Mesenchymal stem cell (in vitro differentiated cells and primary cell): Measurements from ENCODE around the gene LIPF.

Experiments
- DNase-seq: peaks from one replicate; pipeline ENCODE4 v3.0.0-alpha.2; 2013
- H2AFZ ChIP-seq: one replicate; pipeline ENCODE4 v1.6.1; 2013; ENCODE audit warnings: low read depth, mild to moderate bottlenecking, control low read depth, inconsistent platforms, low read length, moderate library complexity
- H2AK5ac ChIP-seq: 2 replicates; pipeline ENCODE4 v1.6.1; 2013; ENCODE audit warnings: low read length, moderate library complexity, mild to moderate bottlenecking, inconsistent platforms; ENCODE audit not compliant: severe bottlenecking
- H2BK120ac ChIP-seq: one replicate; pipeline ENCODE4 v1.6.1; 2013; ENCODE audit warnings: low read depth, mild to moderate bottlenecking, inconsistent platforms, low read length, moderate library complexity
- H2BK12ac ChIP-seq, 2 experiments: one replicate each; pipeline ENCODE4 v1.6.1; 2013; ENCODE audit warnings: inconsistent platforms in 2 of 2, low read length in 2 of 2, mild to moderate bottlenecking in 2 of 2, moderate library complexity in 2 of 2, control low read depth in 1 of 2
- H2BK15ac ChIP-seq: one replicate; pipeline ENCODE4 v1.6.1; 2013; ENCODE audit warnings: mild to moderate bottlenecking, low read depth, inconsistent platforms; ENCODE audit not compliant: poor library complexity, severe bottlenecking
- H2BK5ac ChIP-seq: 2 replicates; pipeline ENCODE4 v1.6.1; 2013; ENCODE audit warnings: low read depth, mild to moderate bottlenecking, low read length, control low read depth, inconsistent platforms; ENCODE audit not compliant: poor library complexity, severe bottlenecking
- H3K14ac ChIP-seq, 2 experiments: one replicate each; pipeline ENCODE4 v1.6.1; 2013; ENCODE audit warnings: inconsistent platforms in 2 of 2, low read length in 2 of 2, control low read depth in 1 of 2, mild to moderate bottlenecking in 1 of 2, moderate library complexity in 1 of 2
- H3K18ac ChIP-seq, 2 experiments: one replicate each; pipeline ENCODE4 v1.6.1; 2013; ENCODE audit warnings: inconsistent platforms in 2 of 2, low read length in 2 of 2, control low read depth in 1 of 2, low read depth in 1 of 2, mild to moderate bottlenecking in 1 of 2
- H3K23ac ChIP-seq, 2 experiments: one replicate each; pipeline ENCODE4 v1.6.1; 2013; ENCODE audit warnings: inconsistent platforms in 2 of 2, low read length in 2 of 2, mild to moderate bottlenecking in 2 of 2, moderate library complexity in 2 of 2, control low read depth in 1 of 2
- H3K27ac ChIP-seq: 2 replicates; pipeline ENCODE4 v1.5.1; 2013; ENCODE audit warnings: mild to moderate bottlenecking, moderate library complexity, low read length, control low read depth, inconsistent platforms; ENCODE audit not compliant: poor library complexity, severe bottlenecking
- H3K27me3 ChIP-seq, 2 experiments: 2 replicates each; pipeline versions ENCODE4 v1.6.1 to v1.7.0; 2013; ENCODE audit warnings: low read length in 2 of 2, mild to moderate bottlenecking in 2 of 2, moderate library complexity in 2 of 2, control low read depth in 1 of 2, inconsistent platforms in 1 of 2; ENCODE audit not compliant: control insufficient read depth in 1 of 2, insufficient read depth in 1 of 2
- H3K36me3 ChIP-seq, 2 experiments: 2 replicates each; pipeline versions ENCODE4 v1.6.1 to v1.7.0; 2013; ENCODE audit warnings: low read length in 2 of 2, control low read depth in 1 of 2, inconsistent platforms in 1 of 2, low read depth in 1 of 2, mild to moderate bottlenecking in 1 of 2; ENCODE audit not compliant: insufficient read depth in 2 of 2, control insufficient read depth in 1 of 2
- H3K4ac ChIP-seq, 2 experiments: one replicate each; pipeline ENCODE4 v1.6.1; 2013; ENCODE audit warnings: inconsistent platforms in 2 of 2, low read length in 2 of 2, mild to moderate bottlenecking in 2 of 2, moderate library complexity in 2 of 2, control low read depth in 1 of 2, low read depth in 1 of 2
- H3K4me1 ChIP-seq: 2 replicates; pipeline ENCODE4 v1.6.1; 2013; ENCODE audit warnings: low read depth, low read length, control low read depth; ENCODE audit not compliant: control insufficient read depth, insufficient read depth
- H3K4me2 ChIP-seq: 2 replicates; pipeline ENCODE4 v1.6.1; 2013; ENCODE audit warnings: low read length, mild to moderate bottlenecking, inconsistent platforms; ENCODE audit not compliant: poor library complexity, severe bottlenecking
- H3K4me3 ChIP-seq, 2 experiments: 2 replicates each; pipeline versions ENCODE4 v1.5.1 to v1.7.0; 2013; ENCODE audit warnings: low read length in 2 of 2, mild to moderate bottlenecking in 2 of 2, control low read depth in 1 of 2, low read depth in 1 of 2; ENCODE audit not compliant: insufficient read depth in 1 of 2
- H3K79me1 ChIP-seq: replicated peaks from 2 replicates; pipeline ENCODE4 v1.6.1; 2013; ENCODE audit warnings: mild to moderate bottlenecking, control low read depth, low read length, inconsistent platforms; ENCODE audit not compliant: poor library complexity, severe bottlenecking
- H3K9ac ChIP-seq: 2 replicates; pipeline ENCODE4 v1.7.0; 2013; ENCODE audit warnings: mild to moderate bottlenecking, low read length, moderate library complexity
- H3K9me3 ChIP-seq: 2 replicates; pipeline ENCODE4 v1.7.0; 2013; ENCODE audit warnings: mild to moderate bottlenecking, low read length; ENCODE audit not compliant: control insufficient read depth
- H4K8ac ChIP-seq: one replicate; pipeline ENCODE4 v1.6.1; 2013; ENCODE audit warnings: inconsistent platforms, mild to moderate bottlenecking, low read length, moderate library complexity
- H4K91ac ChIP-seq: one replicate; pipeline ENCODE4 v1.6.1; 2013; ENCODE audit warnings: mild to moderate bottlenecking, low read length, inconsistent platforms
- WGBS: methylation state at CpG from one replicate; pipeline ENCODE4 v1.1.7; 2013; ENCODE audit warnings: mixed read lengths; 5-methylcytosine and 5-hydroxymethylcytosine counted together

LIPF gene

DNA sequence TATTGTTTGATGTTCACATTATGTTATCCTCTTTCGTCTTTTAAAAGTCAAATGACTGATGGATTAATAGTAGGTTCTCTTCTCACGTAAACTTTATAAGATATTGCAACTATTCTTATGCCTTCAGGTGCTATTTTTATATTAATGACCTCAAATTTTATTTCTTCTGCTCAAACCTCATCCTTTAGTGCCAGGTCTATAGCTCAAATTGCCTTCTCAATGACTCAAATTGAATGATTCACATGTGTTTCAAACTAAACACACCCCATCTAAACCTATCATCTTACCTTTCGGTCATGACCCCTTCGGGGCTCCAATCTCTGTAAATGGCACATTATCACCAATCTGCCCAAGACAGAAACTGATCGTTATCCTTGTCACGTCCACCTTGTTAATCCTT, 22.0 kb upstream of the LIPF start:
- Histone ChIP-seq H2BK120ac (no peak overlapping the region), H3K23ac (no peak overlapping the region), H2AFZ (no peak overlapping the region), H3K18ac (no peak overlapping the region), H3K4me1 (no peaks in the 10 kb centered on the region), H2BK5ac (no peak overlapping the region), H3K4ac (no peak overlapping the region), H3K4me3 (no peak overlapping the region), H3K27ac (no peak overlapping the region), H3K9ac (no peak overlapping the region), H3K36me3 (no peaks in the 10 kb centered on the region), H3K27me3 (no peaks in the 10 kb centered on the region), H2BK12ac (no peak overlapping the region), H3K4me2 (no peak overlapping the region), H3K14ac (no peak overlapping the region), H4K91ac (no peak overlapping the region), H3K79me1 (no peaks in the 10 kb centered on the region), H2AK5ac (no peak overlapping the region), H2BK15ac (no peak overlapping the region), H3K9me3 (peaks cover 17% of the 10 kb centered on the region), H4K8ac (no peak overlapping the region)
- WGBS = 93% methylated on average over 5 of the region's 6 CpGs
- no peak for DNase-seq

DNA sequence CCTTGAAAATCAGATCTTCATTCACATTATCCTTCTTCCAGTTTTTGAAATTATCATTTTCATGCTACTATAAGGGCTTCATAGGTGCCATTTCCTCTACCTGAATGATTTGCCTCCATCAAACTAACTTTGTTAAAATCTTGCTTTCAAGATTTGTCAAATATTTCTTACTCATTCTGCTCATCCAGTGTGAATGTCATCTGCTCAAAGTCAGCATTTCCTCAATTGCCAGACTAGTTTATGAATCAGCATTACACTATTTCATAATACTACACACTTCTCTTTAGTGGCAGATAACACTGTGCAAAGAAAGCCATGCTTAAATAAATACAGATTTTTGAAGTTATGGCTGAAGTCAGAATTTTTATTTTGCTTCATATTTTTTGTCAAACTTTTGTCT, 21.3 kb upstream of the LIPF start:
- H3K27ac ChIP-seq = no peak overlapping the region
- no peak overlapping the region for H4K8ac ChIP-seq
- no peaks in the 10 kb centered on the region for H3K27me3 ChIP-seq
- H3K4ac ChIP-seq = no peak overlapping the region
- no peaks in the 10 kb centered on the region for H3K4me1 ChIP-seq
- H3K36me3 ChIP-seq = no peaks in the 10 kb centered on the region
- H3K23ac ChIP-seq = no peak overlapping the region
- H2BK5ac ChIP-seq = no peak overlapping the region
- no peaks in the 10 kb centered on the region for H3K79me1 ChIP-seq
- no peak overlapping the region for H3K4me2 ChIP-seq
- peaks cover 15% of the 10 kb centered on the region for H3K9me3 ChIP-seq
- no peak overlapping the region for H3K4me3 ChIP-seq
- H2BK12ac ChIP-seq = no peak overlapping the region
- DNase-seq = peak; percentile 33
- H2BK120ac ChIP-seq = no peak overlapping the region
- H3K18ac ChIP-seq = no peak overlapping the region
- H2BK15ac ChIP-seq = no peak overlapping the region
- no peak overlapping the region for H3K14ac ChIP-seq
- no peak overlapping the region for H4K91ac ChIP-seq
- H2AFZ ChIP-seq = no peak overlapping the region
- no peak overlapping the region for H3K9ac ChIP-seq
- H2AK5ac ChIP-seq = no peak overlapping the region

DNA sequence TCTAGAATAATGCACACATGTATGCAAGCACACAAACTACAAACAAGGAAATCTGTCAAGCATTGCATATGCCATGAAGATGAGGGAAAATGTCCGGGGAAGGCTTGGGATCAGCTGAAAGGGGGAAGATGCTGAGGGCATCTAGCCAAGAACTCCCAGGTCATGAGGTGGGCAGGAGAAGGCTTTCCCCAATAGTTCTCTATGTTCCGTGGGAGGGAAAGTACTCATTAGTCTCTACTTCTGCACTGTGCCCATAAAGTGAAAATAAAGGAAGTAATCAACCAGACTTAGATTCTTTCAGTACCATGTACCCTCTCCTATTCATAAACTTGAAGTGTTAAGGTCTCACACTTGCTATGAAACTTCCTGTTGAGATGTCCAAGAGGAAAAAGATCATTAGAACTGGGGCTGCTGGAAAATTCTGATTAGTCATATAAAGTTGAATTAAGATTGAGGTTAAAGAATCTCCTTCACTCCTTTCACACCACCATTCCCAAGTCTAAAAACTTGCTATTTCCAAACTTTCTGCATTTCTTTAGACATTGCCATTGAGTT, 17.1 kb upstream of the LIPF start:
- Histone ChIP-seq H3K79me1 (no peaks in the 10 kb centered on the region), H4K91ac (no peak overlapping the region), H3K36me3 (no peaks in the 10 kb centered on the region), H2BK120ac (no peak overlapping the region), H3K9me3 (no peaks in the 10 kb centered on the region), H4K8ac (no peak overlapping the region), H3K4ac (no peak overlapping the region), H2BK15ac (no peak overlapping the region), H3K23ac (no peak overlapping the region), H2AFZ (no peak overlapping the region), H3K14ac (no peak overlapping the region), H2AK5ac (no peak overlapping the region), H3K4me3 (no peak overlapping the region), H2BK5ac (no peak overlapping the region), H3K18ac (no peak overlapping the region), H3K9ac (no peak overlapping the region), H2BK12ac (no peak overlapping the region), H3K4me1 (no peaks in the 10 kb centered on the region), H3K4me2 (no peak overlapping the region), H3K27me3 (no peaks in the 10 kb centered on the region), H3K27ac (no peak overlapping the region)
- WGBS = 94% methylated on average over 2 of the region's 2 CpGs
- DNase-seq = no peak

DNA sequence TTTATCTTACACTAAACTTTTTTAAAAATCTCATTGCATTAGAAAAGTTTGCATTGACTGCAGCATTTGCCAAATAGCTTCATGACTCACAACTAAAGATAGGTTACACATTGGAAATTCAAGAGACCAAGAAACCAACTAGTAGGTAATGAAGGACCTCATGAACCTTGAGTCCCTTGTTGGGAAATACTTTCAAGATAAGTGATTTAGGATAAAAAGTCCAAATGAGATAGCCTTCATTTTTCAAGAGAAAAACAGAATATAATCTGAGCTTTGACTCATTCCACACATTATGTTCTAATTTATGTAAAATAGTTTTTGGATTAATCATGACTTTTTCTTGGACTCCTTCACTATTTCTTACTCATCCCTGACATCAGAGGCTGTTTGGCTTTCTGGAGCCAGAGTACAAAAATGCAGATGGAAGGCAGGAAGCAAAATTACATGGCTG, 13.1 kb upstream of the LIPF start:
- H2AK5ac ChIP-seq = no peak overlapping the region
- no peak overlapping the region for H3K14ac ChIP-seq
- no peak overlapping the region for H3K4me2 ChIP-seq
- H2BK15ac ChIP-seq = no peak overlapping the region
- no peak overlapping the region for H3K18ac ChIP-seq
- H3K79me1 ChIP-seq = no peaks in the 10 kb centered on the region
- H3K23ac ChIP-seq = no peak overlapping the region
- H3K9ac ChIP-seq = peak overlapping the region; percentile 74
- H3K36me3 ChIP-seq = no peaks in the 10 kb centered on the region
- peak; percentile 74 for DNase-seq
- H3K27me3 ChIP-seq = no peaks in the 10 kb centered on the region
- no peak overlapping the region for H2AFZ ChIP-seq
- no peak overlapping the region for H4K8ac ChIP-seq
- H3K4ac ChIP-seq = no peak overlapping the region
- no peaks in the 10 kb centered on the region for H3K4me1 ChIP-seq
- no peaks in the 10 kb centered on the region for H3K9me3 ChIP-seq
- no peak overlapping the region for H2BK12ac ChIP-seq
- no peak overlapping the region for H2BK5ac ChIP-seq
- H4K91ac ChIP-seq = no peak overlapping the region
- H2BK120ac ChIP-seq = no peak overlapping the region
- H3K4me3 ChIP-seq = no peak overlapping the region
- H3K27ac ChIP-seq = peak overlapping the region; percentile 53
